Adipose tissue (tissue), 3 donors: ENCODE measurements around the gene HOXB1. TPM values are rescaled to one million over a fixed set of nuclear protein-coding genes. Genes with fewer than 3 reads are reported as not detected.

ENCODE experiments used
- H3K27ac ChIP-seq: one replicate; pipeline ENCODE4 v1.5.1; 2013; ENCODE audit warnings: low read depth, low read length
- WGBS, 3 donors: extraction: QIAGEN DNeasy Blood & Tissue Kit; methylation state at CpG; one replicate each; pipeline ENCODE4 v1.1.7; 2013; 5-methylcytosine and 5-hydroxymethylcytosine counted together
- polyA plus RNA-seq, 3 donors: library from polyadenylated mRNA; stranded (reverse); fragments of 200-250 nt; gene quantifications; one replicate each; pipeline ENCODE4 v1.2.3, GENCODE V29; 2013
- donor health status: healthy with polysubstance abuse.
- donor health status: Bipolar disorder and iron deficiency.
- donor health status: healthy.

The HOXB1 gene
- polyA plus RNA-seq, 3 donors = 0.45 TPM; not detected in 2

DNA sequence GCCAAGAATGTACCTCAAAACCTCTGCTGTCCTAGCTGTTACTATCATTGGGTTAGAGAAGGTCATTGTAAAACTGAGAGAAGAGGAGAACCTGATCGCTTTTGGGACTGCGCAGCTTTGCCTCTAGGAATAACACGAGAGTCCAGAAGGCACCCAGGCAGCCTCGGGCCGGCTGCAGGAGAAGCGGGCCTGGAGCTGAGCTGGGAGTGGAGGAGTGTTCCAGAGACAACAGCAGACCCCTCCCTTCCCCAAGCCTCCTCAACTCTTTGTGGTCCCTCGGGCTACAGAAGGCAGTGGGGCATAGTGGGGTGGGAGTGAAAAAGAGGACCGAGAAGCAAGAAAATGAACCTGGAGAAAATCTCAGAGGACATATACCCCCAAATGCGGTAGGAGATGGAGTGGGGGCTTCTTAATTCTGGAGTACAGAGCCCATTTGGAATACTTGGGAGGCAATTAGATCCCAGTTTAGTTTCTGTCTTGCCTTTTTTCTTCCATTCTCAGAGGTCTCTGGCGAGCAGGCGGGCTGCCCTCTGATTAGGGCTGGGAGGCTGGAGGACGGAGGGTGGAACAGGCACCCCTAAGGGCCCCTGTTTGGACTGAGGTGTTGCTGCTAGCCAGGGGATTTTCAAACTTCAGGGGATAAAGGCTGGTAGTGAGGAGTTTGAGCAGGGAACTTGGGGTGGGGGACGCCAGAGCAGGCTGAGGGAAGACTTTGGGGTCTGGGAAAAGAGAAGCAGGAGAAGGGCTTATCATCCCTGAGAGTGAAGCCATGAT lies 27.4 kb upstream of the HOXB1 start:
- whole genome bisulfite sequencing, 3 donors = 40 to 64% (median 64%) methylated on average over 13 of the region's 13 CpGs
- no peak overlapping the region for H3K27ac ChIP-seq

- 45 to 57% (median 48%) methylated on average over 7 of the region's 7 CpGs for WGBS, 3 donors
- no peak overlapping the region for H3K27ac ChIP-seq
Observed at GRCh38 chr17:48556576-48557401, 26.0 kb upstream of the HOXB1 start.

- 56 to 72% (median 61%) methylated on average over 5 of the region's 5 CpGs for WGBS, 3 donors
- H3K27ac ChIP-seq = no peak overlapping the region
Observed at GRCh38 chr17:48556229-48556575, 25.4 kb upstream of the HOXB1 start.

GRCh38 chr17:48555258-48556228 lies 24.7 kb upstream of the HOXB1 start:
- H3K27ac ChIP-seq = no peak overlapping the region

DNA sequence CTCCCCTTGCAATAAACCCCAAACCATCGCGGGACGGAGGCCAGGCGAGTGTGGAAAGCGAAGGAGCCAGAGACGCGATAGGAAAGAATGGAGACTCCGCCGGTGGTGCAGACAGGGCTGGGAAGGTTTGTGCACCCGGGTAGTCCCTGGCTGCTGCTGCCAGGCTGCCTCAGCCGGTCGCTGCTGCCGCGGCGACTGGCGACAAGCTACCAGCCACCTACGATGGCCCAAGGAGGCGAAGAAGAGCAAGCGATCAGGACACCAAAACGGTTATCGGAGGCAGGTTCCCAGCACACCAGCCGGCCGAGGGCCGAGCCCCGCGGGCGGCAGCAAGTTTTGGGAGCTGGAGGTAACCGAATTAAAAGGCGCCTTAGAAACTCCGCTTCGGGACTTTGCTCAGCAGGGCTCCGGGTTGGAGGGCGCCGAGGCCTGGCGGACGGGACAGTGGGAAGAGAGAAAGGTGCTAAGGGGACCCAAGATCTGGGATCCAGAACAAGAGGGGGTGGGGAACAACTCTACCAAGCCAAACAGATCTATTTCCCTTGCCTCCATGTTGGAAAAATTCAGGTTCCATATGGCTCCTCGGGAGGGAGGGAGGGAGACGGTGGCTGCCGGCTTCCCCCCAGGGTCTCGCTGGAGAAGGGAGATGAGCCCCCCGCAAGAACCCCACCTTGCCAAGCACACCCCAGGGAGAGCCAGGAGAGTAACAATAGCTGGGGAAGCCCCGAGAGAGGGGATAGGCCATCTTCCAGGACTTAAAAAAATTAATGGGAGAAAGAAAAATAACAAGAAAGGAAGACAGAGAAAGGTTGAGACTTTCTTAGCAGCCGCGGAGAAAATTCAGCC lies 23.8 kb upstream of the HOXB1 start:
- H3K27ac ChIP-seq = peak overlapping the region; percentile 23
- 22 to 59% (median 55%) methylated on average over 44 of the region's 44 CpGs for WGBS, 3 donors

More at GRCh38 chr17:48555258-48556228, 24.7 kb upstream of the HOXB1 start:
- 8 to 23% (median 16%) methylated on average over 28 to 36 of the region's 36 CpGs for WGBS, 3 donors

DNA sequence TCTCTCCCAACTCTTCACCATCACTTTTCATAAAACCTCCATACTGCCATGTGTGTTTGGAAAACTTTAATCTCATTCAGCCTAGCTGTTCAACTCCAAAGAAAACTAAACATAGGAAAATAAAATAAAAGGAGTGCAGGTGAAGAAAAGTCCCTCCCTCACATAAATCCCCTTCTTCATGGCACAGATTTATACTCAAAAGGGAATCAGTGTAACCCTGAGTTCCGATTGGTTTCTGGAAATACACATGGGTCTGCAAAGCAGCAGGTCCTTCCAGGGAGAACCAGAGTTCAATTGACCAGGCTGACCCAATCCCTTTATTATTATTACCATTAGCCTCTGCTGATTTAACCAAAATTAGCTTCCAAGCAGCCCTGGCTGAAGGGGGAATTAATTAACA lies 23.0 kb upstream of the HOXB1 start:
- H3K27ac ChIP-seq = no peak overlapping the region

DNA sequence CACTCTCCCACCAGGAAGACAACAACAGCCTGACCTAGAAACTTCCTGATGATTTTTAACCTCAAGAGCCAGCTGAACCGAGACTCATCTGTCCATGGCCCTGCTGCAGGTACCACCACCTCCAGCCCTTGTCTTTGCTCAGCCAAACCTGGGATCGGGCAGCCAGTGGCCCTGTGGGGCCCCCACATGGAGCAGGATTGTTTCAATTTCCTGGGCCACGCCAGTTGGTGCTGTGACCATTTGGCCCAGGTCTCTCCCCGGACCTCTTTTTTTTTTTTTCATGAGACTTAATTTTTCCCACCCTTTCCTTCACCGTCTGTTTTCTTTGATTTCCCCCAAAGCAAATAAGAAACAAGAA lies 22.4 kb upstream of the HOXB1 start:
- WGBS, 3 donors = 40 to 56% (median 53%) methylated on average over 5 of the region's 5 CpGs
- no peak overlapping the region for H3K27ac ChIP-seq

More for the DNA sequence above, 23.0 kb upstream of the HOXB1 start:
- 36 to 60% (median 57%) methylated on average over 1 of the region's 1 CpG for WGBS, 3 donors

DNA sequence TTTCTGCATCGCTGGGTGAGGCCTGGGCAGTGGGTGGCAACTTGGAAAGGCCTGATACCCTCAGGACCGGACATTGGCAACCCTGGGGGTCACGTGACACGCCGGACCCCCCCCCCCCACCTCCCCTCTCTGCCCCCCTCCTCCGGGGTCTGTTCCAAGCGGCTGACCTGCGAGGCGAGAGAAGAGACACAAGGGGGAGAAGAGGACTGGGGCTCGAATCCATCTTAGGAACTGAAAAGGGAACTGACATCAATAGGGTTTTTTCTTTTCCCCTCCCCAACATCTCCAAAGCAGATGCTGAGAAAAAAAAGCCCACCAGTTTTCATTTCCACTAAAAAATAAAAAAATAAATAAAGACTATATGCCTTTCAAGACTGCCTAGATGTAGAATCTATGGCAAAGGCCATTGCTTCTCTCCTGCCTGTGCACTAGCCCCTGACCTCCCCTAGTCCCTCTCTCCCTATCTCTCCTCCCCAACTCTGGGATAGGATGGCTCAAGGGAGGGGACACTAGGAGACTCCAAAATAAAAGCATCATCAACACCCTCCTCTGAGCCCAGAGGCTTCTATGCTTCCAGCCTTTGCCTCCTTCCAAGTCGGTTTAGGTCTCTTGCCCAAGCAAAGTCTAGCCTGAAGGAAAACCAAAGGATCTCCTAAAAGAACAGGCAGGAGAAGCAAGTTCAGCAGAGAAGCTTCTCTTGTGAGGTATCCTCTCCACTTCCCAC lies 21.8 kb upstream of the HOXB1 start:
- peak overlapping the region; percentile 24 for H3K27ac ChIP-seq
- WGBS, 3 donors = 22 to 59% (median 27%) methylated on average over 8 to 11 of the region's 11 CpGs

DNA sequence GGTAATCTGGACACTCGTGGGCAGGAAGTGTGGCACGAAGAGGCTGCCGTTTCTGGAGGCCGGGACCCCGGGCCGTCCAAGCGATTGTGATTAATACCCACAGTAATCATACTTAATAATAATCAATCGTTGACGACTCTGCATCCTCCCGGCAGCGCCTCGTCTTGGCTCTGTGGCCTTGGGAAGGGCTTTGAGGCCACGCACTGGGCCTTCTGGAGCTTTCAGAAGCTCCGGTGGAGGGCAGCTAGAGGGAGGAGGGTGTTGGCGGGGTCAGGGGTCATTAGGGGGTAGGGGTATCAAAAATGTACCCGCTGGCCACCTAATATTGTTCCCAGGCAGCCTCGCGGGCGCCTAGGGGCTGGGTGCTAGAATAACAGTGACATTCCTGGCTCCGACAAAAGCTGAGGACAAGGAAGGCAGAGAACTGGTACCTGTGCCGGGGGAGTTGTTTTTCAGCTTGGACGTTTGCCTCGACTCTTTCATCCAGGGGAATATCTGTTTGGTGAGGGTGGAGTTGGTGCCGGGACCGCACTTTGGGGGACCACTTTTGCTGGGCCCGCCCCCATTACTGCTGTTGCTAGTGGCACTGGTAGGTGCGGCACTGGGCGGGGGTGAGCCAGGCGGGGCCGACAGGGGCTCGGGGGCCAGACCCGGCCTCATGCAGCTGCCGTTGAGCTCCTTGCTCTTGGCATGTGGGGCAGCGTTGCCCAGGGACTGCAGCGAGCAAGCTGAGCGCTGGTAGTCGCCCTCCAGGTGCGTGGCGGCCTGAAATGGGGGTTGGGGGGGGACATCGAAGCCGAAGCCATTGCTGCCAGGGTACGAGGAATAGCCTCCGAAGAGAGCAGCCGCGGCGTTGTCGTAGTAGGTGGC lies 21.0 kb upstream of the HOXB1 start:
- WGBS, 3 donors = 32 to 74% (median 73%) methylated on average over 47 of the region's 47 CpGs
- H3K27ac ChIP-seq = peak overlapping the region; percentile 24

GRCh38 chr17:48551214-48551555 lies 20.4 kb upstream of the HOXB1 start:
- WGBS, 3 donors = 18 to 85% (median 83%) methylated on average over 19 of the region's 19 CpGs
- H3K27ac ChIP-seq = no peak overlapping the region

DNA sequence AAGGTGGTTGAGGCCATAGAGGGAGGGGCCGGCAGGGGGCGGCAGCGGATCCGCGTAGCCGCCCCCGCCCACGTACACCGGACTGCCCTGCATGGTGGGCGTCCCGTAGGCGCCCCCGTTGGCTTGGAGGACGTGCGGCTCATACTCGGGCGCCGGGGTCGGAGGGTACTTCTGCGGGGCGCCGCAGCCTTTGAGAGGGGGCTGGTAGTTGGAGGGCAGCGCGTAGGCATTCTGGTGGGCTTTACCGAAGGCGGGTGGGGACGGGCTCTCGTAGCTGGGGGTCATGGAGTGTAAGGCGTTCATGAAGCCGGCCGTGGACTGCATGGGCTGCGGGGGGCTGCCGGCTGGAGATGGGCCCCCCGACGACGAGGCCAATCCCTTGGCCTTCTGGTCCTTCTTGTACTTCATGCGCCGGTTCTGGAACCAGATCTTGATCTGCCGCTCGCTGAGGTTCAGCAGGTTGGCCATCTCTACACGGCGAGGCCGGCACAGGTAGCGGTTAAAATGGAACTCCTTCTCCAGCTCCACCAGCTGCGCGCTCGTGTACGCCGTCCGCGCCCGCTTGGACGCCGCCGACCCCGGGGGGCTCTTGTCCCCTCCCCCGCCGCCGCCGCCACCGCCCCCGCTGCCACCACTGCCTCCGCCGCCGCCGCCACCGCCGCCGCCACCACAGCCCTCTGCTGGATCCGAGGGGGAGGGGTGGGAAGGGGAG lies 19.8 kb upstream of the HOXB1 start:
- no peak overlapping the region for H3K27ac ChIP-seq
- 25 to 75% (median 74%) methylated on average over 70 of the region's 70 CpGs for WGBS, 3 donors

DNA sequence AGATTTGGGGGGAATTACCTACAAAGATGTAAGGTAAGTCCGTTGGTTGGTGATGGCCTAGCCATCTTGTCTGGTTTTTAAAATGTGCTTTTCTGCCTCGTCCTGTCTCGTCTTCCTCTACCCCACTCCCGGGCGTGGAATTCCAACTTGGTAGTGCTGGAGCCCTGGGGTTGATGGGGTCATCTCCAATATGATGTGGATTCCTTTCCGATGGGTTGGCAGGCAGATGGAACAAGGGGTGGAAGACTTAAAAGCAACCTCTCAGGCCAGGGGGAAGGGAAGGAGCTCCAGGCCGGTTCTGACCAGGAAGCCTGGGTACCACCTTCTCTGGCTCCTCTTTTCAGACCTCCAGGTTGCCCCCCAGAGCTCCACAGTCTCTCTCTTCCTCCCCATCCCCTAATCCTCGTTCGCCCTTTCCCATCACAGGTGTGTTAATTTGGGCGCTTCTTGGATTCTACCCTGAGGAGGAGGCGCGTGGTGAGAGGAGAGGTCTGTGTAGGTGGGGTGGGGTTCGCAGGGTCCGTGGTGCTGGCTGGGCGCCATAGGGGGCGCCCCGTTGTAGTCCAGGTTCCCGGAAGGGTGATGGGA lies 19.2 kb upstream of the HOXB1 start:
- no peak overlapping the region for H3K27ac ChIP-seq
- 43 to 83% (median 77%) methylated on average over 17 to 18 of the region's 18 CpGs for WGBS, 3 donors

- 52 to 73% (median 66%) methylated on average over 3 of the region's 3 CpGs for WGBS, 3 donors
- H3K27ac ChIP-seq = no peak overlapping the region
Observed at GRCh38 chr17:48549281-48549630, 18.4 kb upstream of the HOXB1 start.

DNA sequence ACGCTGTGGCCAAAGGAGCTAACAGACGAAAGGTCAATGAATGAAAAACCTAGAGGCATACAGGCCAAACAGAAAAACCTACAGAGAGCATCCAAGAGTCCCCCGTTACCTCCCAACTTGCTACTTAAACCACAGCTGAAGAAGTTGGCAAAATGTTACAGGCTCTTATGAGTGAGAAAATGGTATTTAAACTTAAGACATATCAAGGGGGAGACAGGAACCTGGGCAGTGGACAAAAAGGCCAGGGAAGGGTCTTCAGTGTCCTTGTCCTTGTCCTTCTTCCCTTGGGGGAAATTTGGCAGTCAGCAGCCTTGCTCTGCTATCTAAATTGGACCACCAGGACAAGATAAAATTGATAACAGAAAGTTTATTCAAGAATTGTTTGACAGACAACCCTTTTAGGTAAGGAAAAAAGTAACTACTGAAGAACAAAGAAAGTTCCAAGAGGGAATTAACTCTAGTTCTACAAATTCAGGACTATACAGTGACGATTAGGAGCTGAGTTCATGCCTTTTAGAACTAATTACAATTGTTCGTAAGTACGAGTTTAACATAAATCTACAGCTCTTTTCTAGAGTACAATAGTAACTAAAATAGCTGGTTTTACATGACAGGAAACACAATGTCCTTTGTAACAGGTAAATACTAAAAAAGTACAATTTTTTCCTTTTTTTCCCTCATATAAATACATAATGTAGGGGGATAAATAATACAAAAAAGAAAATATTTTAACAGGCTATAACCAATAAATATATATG lies 17.9 kb upstream of the HOXB1 start:
- peak overlapping the region; percentile 30 for H3K27ac ChIP-seq
- WGBS, 3 donors = 48 to 51% (median 49%) methylated on average over 6 of the region's 6 CpGs
